Measurements from ENCODE around the gene RAB27B.

Gene RAB27B

GRCh38 chr18:54910161-54910919 is 82.1 kb downstream of the RAB27B start:
- ATAC-seq: no peak
- TF ChIP-seq RARB (CRISPR knock-in tag; IDR thresholded peaks at IDR 0.05): no peak
- no peak for TF ChIP-seq POU6F1 (CRISPR knock-in tag; IDR thresholded peaks at IDR 0.05; ENCODE audit: borderline replicate concordance, low read depth)
- TF ChIP-seq, protein P1, sequence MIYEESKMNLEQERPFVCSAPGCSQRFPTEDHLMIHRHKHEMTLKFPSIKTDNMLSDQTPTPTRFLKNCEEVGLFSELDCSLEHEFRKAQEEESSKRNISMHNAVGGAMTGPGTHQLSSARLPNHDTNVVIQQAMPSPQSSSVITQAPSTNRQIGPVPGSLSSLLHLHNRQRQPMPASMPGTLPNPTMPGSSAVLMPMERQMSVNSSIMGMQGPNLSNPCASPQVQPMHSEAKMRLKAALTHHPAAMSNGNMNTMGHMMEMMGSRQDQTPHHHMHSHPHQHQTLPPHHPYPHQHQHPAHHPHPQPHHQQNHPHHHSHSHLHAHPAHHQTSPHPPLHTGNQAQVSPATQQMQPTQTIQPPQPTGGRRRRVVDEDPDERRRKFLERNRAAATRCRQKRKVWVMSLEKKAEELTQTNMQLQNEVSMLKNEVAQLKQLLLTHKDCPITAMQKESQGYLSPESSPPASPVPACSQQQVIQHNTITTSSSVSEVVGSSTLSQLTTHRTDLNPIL (CRISPR knock-in tag; IDR thresholded peaks at IDR 0.05; ENCODE audit: low read depth): no peak
- TF ChIP-seq TOX (CRISPR knock-in tag; IDR thresholded peaks at IDR 0.05; ENCODE audit: borderline replicate concordance): no peak
- TF ChIP-seq BACH2 (CRISPR knock-in tag; IDR thresholded peaks at IDR 0.05; ENCODE audit: borderline replicate concordance): no peak
- no peak for TF ChIP-seq PPARA (CRISPR knock-in tag; IDR thresholded peaks at IDR 0.05; ENCODE audit: borderline replicate concordance)
- TF ChIP-seq ZNF70 (CRISPR knock-in tag; IDR thresholded peaks at IDR 0.05): no peak
- no peak for TF ChIP-seq ESRRG (CRISPR knock-in tag; IDR thresholded peaks at IDR 0.05)
- TF ChIP-seq SNAI2 (CRISPR knock-in tag; IDR thresholded peaks at IDR 0.05): no peak
- no peak for TF ChIP-seq CSRNP3 (CRISPR knock-in tag; IDR thresholded peaks at IDR 0.05)
- no peak for TF ChIP-seq ZFP30 (CRISPR knock-in tag; IDR thresholded peaks at IDR 0.05)
- TF ChIP-seq ZC3H10 (CRISPR knock-in tag; IDR thresholded peaks at IDR 0.05): no peak
- no peak for TF ChIP-seq TSHZ2 (CRISPR knock-in tag; IDR thresholded peaks at IDR 0.05)
- no peak for TF ChIP-seq ISL1 (CRISPR knock-in tag; IDR thresholded peaks at IDR 0.05)
- TF ChIP-seq, protein P2, sequence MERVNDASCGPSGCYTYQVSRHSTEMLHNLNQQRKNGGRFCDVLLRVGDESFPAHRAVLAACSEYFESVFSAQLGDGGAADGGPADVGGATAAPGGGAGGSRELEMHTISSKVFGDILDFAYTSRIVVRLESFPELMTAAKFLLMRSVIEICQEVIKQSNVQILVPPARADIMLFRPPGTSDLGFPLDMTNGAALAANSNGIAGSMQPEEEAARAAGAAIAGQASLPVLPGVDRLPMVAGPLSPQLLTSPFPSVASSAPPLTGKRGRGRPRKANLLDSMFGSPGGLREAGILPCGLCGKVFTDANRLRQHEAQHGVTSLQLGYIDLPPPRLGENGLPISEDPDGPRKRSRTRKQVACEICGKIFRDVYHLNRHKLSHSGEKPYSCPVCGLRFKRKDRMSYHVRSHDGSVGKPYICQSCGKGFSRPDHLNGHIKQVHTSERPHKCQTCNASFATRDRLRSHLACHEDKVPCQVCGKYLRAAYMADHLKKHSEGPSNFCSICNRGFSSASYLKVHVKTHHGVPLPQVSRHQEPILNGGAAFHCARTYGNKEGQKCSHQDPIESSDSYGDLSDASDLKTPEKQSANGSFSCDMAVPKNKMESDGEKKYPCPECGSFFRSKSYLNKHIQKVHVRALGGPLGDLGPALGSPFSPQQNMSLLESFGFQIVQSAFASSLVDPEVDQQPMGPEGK (CRISPR knock-in tag; IDR thresholded peaks at IDR 0.05; ENCODE audit: borderline replicate concordance): no peak
- TF ChIP-seq ZFP3 (CRISPR knock-in tag; IDR thresholded peaks at IDR 0.05): no peak
- TF ChIP-seq ARNTL (CRISPR knock-in tag; IDR thresholded peaks at IDR 0.05; ENCODE audit: borderline replicate concordance, low read depth): no peak
- no peak for TF ChIP-seq ZNF8 (CRISPR knock-in tag; IDR thresholded peaks at IDR 0.05)
- TF ChIP-seq CSDC2 (CRISPR knock-in tag; IDR thresholded peaks at IDR 0.05): no peak

- TF ChIP-seq CSDC2 (CRISPR knock-in tag; IDR thresholded peaks at IDR 0.05) (no peak), TSHZ2 (CRISPR knock-in tag; IDR thresholded peaks at IDR 0.05) (no peak), ESRRG (CRISPR knock-in tag; IDR thresholded peaks at IDR 0.05) (no peak), RARB (CRISPR knock-in tag; IDR thresholded peaks at IDR 0.05) (no peak), ZC3H10 (CRISPR knock-in tag; IDR thresholded peaks at IDR 0.05) (no peak), BACH2 (CRISPR knock-in tag; IDR thresholded peaks at IDR 0.05; ENCODE audit: borderline replicate concordance) (no peak), ZNF565 (CRISPR knock-in tag; conservative IDR thresholded peaks at IDR 0.05; ENCODE audit: low read depth) (no peak), CSRNP3 (CRISPR knock-in tag; IDR thresholded peaks at IDR 0.05) (no peak), ZFP3 (CRISPR knock-in tag; IDR thresholded peaks at IDR 0.05) (no peak), PPARA (CRISPR knock-in tag; IDR thresholded peaks at IDR 0.05; ENCODE audit: borderline replicate concordance) (no peak), TCF4 (CRISPR knock-in tag; IDR thresholded peaks at IDR 0.05; ENCODE audit: borderline replicate concordance) (no peak), ARNTL (CRISPR knock-in tag; IDR thresholded peaks at IDR 0.05; ENCODE audit: borderline replicate concordance, low read depth) (no peak), ISL1 (CRISPR knock-in tag; IDR thresholded peaks at IDR 0.05) (no peak), GLIS3 (CRISPR knock-in tag; IDR thresholded peaks at IDR 0.05) (no peak), ZNF8 (CRISPR knock-in tag; IDR thresholded peaks at IDR 0.05) (no peak)
- no peak for ATAC-seq
Observed at GRCh38 chr18:54911551-54911950, 83.3 kb downstream of the RAB27B start.

Data from SK-N-SH treated with all-trans-retinoic acid at 6 μM for 48 hours (cell line).